Measurements from ENCODE around the gene MRPL54.
"Not testable (repeated sequence)": the region's sequence is repeated elsewhere in the genome, so short reads cannot be mapped to it uniquely, and the experiment has no call there.

MRPL54 gene

GRCh38 chr19:3740431-3740830, 22.1 kb upstream of the MRPL54 start:
- no peak for DNase-seq

- no peak for DNase-seq
Observed at GRCh38 chr19:3743486-3743885, 19.0 kb upstream of the MRPL54 start.

- DNase-seq, result no peak
Observed at GRCh38 chr19:3745363-3746045, 17.0 kb upstream of the MRPL54 start.

- no peak for DNase-seq
Observed at GRCh38 chr19:3746371-3747056, 16.0 kb upstream of the MRPL54 start.

- no peak for DNase-seq
Observed at GRCh38 chr19:3748965-3749364, 13.5 kb upstream of the MRPL54 start.

GRCh38 chr19:3750211-3750610, 12.3 kb upstream of the MRPL54 start:
- DNase-seq, result no peak

- no peak for DNase-seq
Observed at GRCh38 chr19:3751236-3751635, 11.2 kb upstream of the MRPL54 start.

- no peak for DNase-seq
Observed at GRCh38 chr19:3752492-3752891, 10.0 kb upstream of the MRPL54 start.

- DNase-seq, result no peak
Observed at GRCh38 chr19:3753631-3754410, 8.7 kb upstream of the MRPL54 start.

GRCh38 chr19:3757705-3758104, 4.8 kb upstream of the MRPL54 start:
- not testable (repeated sequence) for DNase-seq

GRCh38 chr19:3758297-3758696, 4.2 kb upstream of the MRPL54 start:
- DNase-seq, result not testable (repeated sequence)

- DNase-seq, result peak in 4 of 51 donors; percentile 3 to 22 (median 8)
Observed at GRCh38 chr19:3759482-3760254, 2.8 kb upstream of the MRPL54 start.

GRCh38 chr19:3760871-3761361, 1.6 kb upstream of the MRPL54 start:
- peak in 3 of 51 donors; percentile 16 to 35 (median 33) for DNase-seq

GRCh38 chr19:3761382-3762129, 926 bp upstream of the MRPL54 start, which contains the start of gene APBA3:
Gene APBA3, minus strand, starts transcription at chr19:3761692. Its CDS starts 1,428 bp downstream, at chr19:3760264.
- peak; percentile 46 to 96 (median 82) for DNase-seq

GRCh38 chr19:3762130-3762473, 380 bp upstream of the MRPL54 start:
- no peak for DNase-seq

- DNase-seq, result no peak
Observed at GRCh38 chr19:3765121-3765520, 2.6 kb downstream of the MRPL54 start.

- not testable (repeated sequence) for DNase-seq
Observed at GRCh38 chr19:3765757-3766156, 3.3 kb downstream of the MRPL54 start.

- DNase-seq, result no peak
Observed at GRCh38 chr19:3766520-3766919, 4.0 kb downstream of the MRPL54 start.

GRCh38 chr19:3767050-3767449, 4.6 kb downstream of the MRPL54 start:
- DNase-seq, result no peak

- DNase-seq, result no peak
Observed at GRCh38 chr19:3768015-3768747, 5.7 kb downstream of the MRPL54 start.

Data from hypothalamus (tissue), 51 donors.